Measurements from ENCODE around the gene BARX2. TPM values are rescaled to one million over a fixed set of nuclear protein-coding genes. Genes with fewer than 3 reads are reported as not detected.

BARX2 gene
- total RNA-seq, 1 donor from 2014 or later, result 0.40 TPM

GRCh38 chr11:129425214-129425613 lies 49.6 kb downstream of the BARX2 start:
- H3K4me3 ChIP-seq (ENCODE audit: low read depth, low read length), result no peak overlapping the region
- TF ChIP-seq, protein P1, sequence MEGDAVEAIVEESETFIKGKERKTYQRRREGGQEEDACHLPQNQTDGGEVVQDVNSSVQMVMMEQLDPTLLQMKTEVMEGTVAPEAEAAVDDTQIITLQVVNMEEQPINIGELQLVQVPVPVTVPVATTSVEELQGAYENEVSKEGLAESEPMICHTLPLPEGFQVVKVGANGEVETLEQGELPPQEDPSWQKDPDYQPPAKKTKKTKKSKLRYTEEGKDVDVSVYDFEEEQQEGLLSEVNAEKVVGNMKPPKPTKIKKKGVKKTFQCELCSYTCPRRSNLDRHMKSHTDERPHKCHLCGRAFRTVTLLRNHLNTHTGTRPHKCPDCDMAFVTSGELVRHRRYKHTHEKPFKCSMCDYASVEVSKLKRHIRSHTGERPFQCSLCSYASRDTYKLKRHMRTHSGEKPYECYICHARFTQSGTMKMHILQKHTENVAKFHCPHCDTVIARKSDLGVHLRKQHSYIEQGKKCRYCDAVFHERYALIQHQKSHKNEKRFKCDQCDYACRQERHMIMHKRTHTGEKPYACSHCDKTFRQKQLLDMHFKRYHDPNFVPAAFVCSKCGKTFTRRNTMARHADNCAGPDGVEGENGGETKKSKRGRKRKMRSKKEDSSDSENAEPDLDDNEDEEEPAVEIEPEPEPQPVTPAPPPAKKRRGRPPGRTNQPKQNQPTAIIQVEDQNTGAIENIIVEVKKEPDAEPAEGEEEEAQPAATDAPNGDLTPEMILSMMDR (conservative IDR thresholded peaks at IDR 0.05; ENCODE audit: low read depth, low read length), result no peak
- DNase-seq (ENCODE audit: low read depth), result no peak

DNA sequence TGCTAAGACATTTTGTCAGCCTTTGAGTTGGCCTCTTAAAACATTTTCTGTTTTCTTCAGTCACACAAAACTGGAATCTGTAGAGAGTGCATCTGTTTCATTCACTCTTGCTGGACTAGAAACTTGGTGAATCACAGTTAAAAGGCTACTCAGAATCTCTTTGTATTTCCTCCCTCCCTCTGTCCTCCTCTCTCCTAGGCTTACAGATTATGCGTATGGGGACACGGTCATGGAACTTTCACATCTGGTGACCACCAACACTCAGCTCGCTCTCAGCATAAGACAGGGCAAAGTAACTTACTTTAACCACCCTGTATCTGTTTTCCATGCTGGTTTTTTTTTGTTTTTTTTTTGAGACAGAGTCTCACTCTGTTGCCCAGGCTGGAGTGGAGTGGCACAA lies 50.4 kb downstream of the BARX2 start:
- DNase-seq (ENCODE audit: low read depth), result no peak
- no peak overlapping the region for H3K4me3 ChIP-seq (ENCODE audit: low read depth, low read length)
- TF ChIP-seq, protein P1 (conservative IDR thresholded peaks at IDR 0.05; ENCODE audit: low read depth, low read length), result no peak

DNA sequence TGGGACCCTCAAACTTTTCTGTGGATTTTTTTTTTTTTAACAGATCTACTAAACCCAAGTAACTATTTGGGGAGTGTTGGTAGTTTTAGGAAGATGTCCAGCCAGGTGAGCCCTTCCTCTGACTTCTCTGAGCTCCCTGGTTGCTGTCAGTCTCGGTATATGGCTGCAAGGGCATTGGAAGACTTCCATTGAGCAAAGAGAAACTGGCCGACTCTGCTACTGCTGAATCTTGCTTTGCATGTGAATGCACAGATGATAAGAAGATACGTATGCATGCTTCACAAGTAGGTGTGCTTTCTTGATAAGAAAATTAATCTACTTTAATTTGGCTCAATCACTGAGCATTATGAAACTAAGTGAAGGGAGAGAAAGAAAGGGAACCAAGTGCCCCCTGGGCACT lies 51.1 kb downstream of the BARX2 start:
- DNase-seq (ENCODE audit: low read depth), result no peak
- H3K4me3 ChIP-seq (ENCODE audit: low read depth, low read length), result no peak overlapping the region
- TF ChIP-seq, protein P1 (conservative IDR thresholded peaks at IDR 0.05; ENCODE audit: low read depth, low read length), result no peak

- H3K4me3 ChIP-seq (ENCODE audit: low read depth, low read length), result no peak overlapping the region
- DNase-seq (ENCODE audit: low read depth), result no peak
- TF ChIP-seq, protein P1 (conservative IDR thresholded peaks at IDR 0.05; ENCODE audit: low read depth, low read length), result no peak
Measured at GRCh38 chr11:129427376-129427775, 51.7 kb downstream of the BARX2 start.

DNA sequence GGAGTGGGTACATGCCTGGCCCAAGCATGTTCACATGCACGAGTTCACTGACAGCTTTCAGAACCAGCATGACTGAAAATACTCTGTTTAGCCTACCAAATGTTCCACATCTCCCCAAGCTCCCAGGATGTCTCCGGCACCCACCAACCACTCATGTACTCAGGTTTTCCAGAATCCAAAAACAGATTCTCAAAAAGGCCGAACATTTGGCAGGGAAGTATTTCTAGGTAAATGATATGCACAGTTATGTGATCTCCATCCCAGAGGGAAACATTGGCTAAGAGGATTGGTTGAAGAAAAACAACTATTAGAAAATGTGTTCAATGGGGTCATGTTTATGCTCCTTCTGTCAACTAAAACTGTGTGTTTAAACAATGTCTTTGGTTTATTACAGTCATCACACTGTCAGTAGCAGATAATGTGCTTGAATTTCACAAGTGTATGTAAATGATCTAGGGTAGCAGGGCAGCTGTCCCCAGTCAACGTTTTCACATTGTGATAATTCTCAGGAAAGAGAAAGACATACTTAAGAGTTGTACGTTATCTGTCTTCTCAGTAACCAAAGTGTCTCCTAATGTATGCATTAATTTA lies 52.3 kb downstream of the BARX2 start:
- TF ChIP-seq, protein P1 (conservative IDR thresholded peaks at IDR 0.05; ENCODE audit: low read depth, low read length), result no peak
- DNase-seq (ENCODE audit: low read depth), result no peak
- H3K4me3 ChIP-seq (ENCODE audit: low read depth, low read length), result no peak overlapping the region

DNA sequence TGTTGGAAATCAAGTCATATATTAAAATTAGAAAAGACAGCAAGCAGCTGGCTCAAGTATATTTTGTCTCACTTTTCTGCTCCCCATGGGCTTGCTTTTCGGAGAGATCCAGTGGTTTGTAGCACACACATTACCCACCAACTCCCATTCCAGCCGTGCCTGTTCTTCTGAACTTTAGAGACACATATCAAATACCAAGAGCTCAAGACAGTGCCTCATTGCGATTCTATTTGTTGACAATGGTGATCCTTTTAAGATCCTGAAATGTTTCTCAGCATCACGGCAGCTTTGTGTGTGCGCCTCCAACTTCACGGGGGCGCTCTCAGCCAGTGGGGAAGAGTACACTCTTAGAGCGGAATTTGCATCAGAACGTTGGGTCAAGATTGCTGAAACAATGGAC lies 52.9 kb downstream of the BARX2 start:
- TF ChIP-seq, protein P1 (conservative IDR thresholded peaks at IDR 0.05; ENCODE audit: low read depth, low read length), result no peak
- no peak for DNase-seq (ENCODE audit: low read depth)
- no peak overlapping the region for H3K4me3 ChIP-seq (ENCODE audit: low read depth, low read length)

All from epithelial cell of proximal tubule (primary cell).